DMS53 treated with DMSO at 0.1 percent for 48 hours (cell line): ENCODE measurements around the gene MRTO4.

Experiments
- DNase-seq: peaks from one replicate; lab custom pipeline; 2025; ENCODE audit not compliant: unreplicated experiment; lab: John Stamatoyannopoulos, UW

The MRTO4 gene

GRCh38 chr1:19308509-19308907 is 56.9 kb downstream of the MRTO4 start:
- no peak for DNase-seq

DNA sequence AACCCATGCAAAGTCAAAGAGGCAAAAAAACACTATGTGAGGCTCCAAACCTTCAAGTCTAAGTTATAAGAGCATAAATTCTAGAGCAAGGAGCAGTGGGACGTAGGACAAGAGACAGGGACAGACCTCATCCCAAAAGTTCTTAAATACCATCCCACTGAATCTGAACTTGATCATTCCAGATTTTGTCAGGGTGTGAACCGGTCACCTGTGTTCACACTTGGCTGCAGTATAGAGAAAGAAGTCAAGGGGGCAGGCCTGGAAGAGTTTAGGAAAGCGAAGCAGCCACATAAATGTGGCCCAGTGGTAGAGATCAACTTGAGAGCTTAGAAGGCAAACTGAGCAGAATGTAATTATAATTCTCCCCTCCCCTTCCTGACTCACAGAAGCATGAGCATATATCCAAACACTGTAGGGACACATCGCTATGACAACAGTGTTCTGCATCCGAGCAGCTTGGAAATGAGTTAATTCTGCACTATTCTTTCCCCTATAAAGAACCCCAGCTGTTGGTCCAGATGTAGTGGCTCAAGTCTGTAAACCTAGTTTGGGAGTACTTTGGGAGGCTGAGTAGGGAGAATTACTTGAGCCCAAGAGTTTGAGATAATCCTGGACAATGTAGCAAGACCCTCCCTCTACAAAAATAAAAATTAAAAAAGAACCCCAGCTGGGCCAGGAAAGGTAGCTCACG is 57.7 kb downstream of the MRTO4 start:
- DNase-seq = no peak
